ENCODE results near the gene DLG3.

Gene DLG3

GRCh38 chrX:70525733-70526132, 81.1 kb downstream of the DLG3 start:
- no peaks in the 10 kb centered on the region for H3K4me1 ChIP-seq (ENCODE audit: control insufficient read depth, insufficient read depth, low read depth, low read length)
- H3K36me3 ChIP-seq (ENCODE audit: control insufficient read depth in 1 of 2, insufficient read depth in 2 of 2, low read depth in 1 of 2, low read length in 2 of 2) = no peaks in the 10 kb centered on the region
- no peak overlapping the region for H3K18ac ChIP-seq (ENCODE audit: low read depth in 1 of 2, low read length in 2 of 2)
- no peak overlapping the region for H2BK12ac ChIP-seq (ENCODE audit: low read length in 2 of 2)
- no peak overlapping the region for H2AK5ac ChIP-seq (ENCODE audit: low read length, severe bottlenecking)
- H3K4me2 ChIP-seq (ENCODE audit: low read length, poor library complexity, severe bottlenecking) = no peak overlapping the region
- H3K4me3 ChIP-seq (ENCODE audit: insufficient read depth in 1 of 2, low read depth in 1 of 2, low read length in 2 of 2) = no peak overlapping the region
- no peaks in the 10 kb centered on the region for H3K79me1 ChIP-seq (replicated peaks; ENCODE audit: low read length, poor library complexity, severe bottlenecking)
- no peak overlapping the region for H3K9ac ChIP-seq (ENCODE audit: low read length)
- no peak overlapping the region for H3K27ac ChIP-seq (ENCODE audit: low read length, poor library complexity, severe bottlenecking)
- H2BK5ac ChIP-seq (ENCODE audit: low read depth, low read length, poor library complexity, severe bottlenecking) = no peak overlapping the region
- no peak overlapping the region for H3K4ac ChIP-seq (ENCODE audit: low read depth in 1 of 2, low read length in 2 of 2)
- no peak overlapping the region for H3K14ac ChIP-seq (ENCODE audit: low read length in 2 of 2)
- no peak overlapping the region for H4K91ac ChIP-seq (ENCODE audit: low read length)
- DNase-seq = no peak
- H3K23ac ChIP-seq (ENCODE audit: low read length in 2 of 2) = no peak overlapping the region
- H2BK15ac ChIP-seq (ENCODE audit: low read depth, poor library complexity, severe bottlenecking) = no peak overlapping the region
- H2AFZ ChIP-seq (ENCODE audit: low read depth, low read length) = no peak overlapping the region
- no peak overlapping the region for H4K8ac ChIP-seq (ENCODE audit: low read length)
- 87% methylated on average over 8 of the region's 8 CpGs for WGBS
- peaks cover 11 to 53% of the 10 kb centered on the region in 2 experiments for H3K27me3 ChIP-seq (ENCODE audit: control insufficient read depth in 1 of 2, insufficient read depth in 1 of 2, low read length in 2 of 2)
- H3K9me3 ChIP-seq (ENCODE audit: control insufficient read depth, low read length) = no peaks in the 10 kb centered on the region
- H2BK120ac ChIP-seq (ENCODE audit: low read depth, low read length) = no peak overlapping the region

DNA sequence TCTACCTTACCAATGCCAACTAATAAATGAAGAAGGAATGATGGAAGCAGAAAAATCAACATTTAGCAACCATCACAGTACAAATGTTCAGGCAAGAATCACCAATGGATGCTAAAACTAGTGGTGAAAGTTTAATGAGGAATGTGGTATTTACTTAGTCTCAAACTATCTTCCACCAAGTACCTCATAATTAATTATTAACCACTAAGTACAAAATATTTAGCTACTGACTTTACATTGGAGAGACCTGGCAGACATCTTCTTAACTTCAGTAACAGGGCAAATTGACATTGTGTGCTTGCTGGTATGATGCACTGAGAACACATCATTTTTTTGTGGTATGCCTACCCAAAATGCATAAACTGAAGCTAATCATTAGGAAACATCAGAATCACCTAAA, 82.4 kb downstream of the DLG3 start:
- Histone ChIP-seq H2BK120ac (ENCODE audit: low read depth, low read length) (no peak overlapping the region), H2AK5ac (ENCODE audit: low read length, severe bottlenecking) (no peak overlapping the region), H4K91ac (ENCODE audit: low read length) (no peak overlapping the region), H3K4me3 (ENCODE audit: insufficient read depth in 1 of 2, low read depth in 1 of 2, low read length in 2 of 2) (no peak overlapping the region), H2BK15ac (ENCODE audit: low read depth, poor library complexity, severe bottlenecking) (no peak overlapping the region), H4K8ac (ENCODE audit: low read length) (no peak overlapping the region), H3K9ac (ENCODE audit: low read length) (no peak overlapping the region), H3K4me1 (ENCODE audit: control insufficient read depth, insufficient read depth, low read depth, low read length) (no peaks in the 10 kb centered on the region), H3K4me2 (ENCODE audit: low read length, poor library complexity, severe bottlenecking) (no peak overlapping the region), H2AFZ (ENCODE audit: low read depth, low read length) (no peak overlapping the region), H3K27ac (ENCODE audit: low read length, poor library complexity, severe bottlenecking) (no peak overlapping the region), H3K4ac (ENCODE audit: low read depth in 1 of 2, low read length in 2 of 2) (no peak overlapping the region), H3K9me3 (ENCODE audit: control insufficient read depth, low read length) (no peaks in the 10 kb centered on the region), H2BK12ac (ENCODE audit: low read length in 2 of 2) (no peak overlapping the region), H3K14ac (ENCODE audit: low read length in 2 of 2) (no peak overlapping the region), H3K18ac (ENCODE audit: low read depth in 1 of 2, low read length in 2 of 2) (no peak overlapping the region), H3K79me1 (replicated peaks; ENCODE audit: low read length, poor library complexity, severe bottlenecking) (no peaks in the 10 kb centered on the region), H3K36me3 (ENCODE audit: control insufficient read depth in 1 of 2, insufficient read depth in 2 of 2, low read depth in 1 of 2, low read length in 2 of 2) (no peaks in the 10 kb centered on the region), H3K27me3 (ENCODE audit: control insufficient read depth in 1 of 2, insufficient read depth in 1 of 2, low read length in 2 of 2) (peaks cover 11 to 65% of the 10 kb centered on the region in 2 experiments), H2BK5ac (ENCODE audit: low read depth, low read length, poor library complexity, severe bottlenecking) (no peak overlapping the region), H3K23ac (ENCODE audit: low read length in 2 of 2) (no peak overlapping the region)
- no peak for DNase-seq

- Histone ChIP-seq H3K79me1 (replicated peaks; ENCODE audit: low read length, poor library complexity, severe bottlenecking) (no peaks in the 10 kb centered on the region), H3K4me3 (ENCODE audit: insufficient read depth in 1 of 2, low read depth in 1 of 2, low read length in 2 of 2) (no peak overlapping the region), H3K4me1 (ENCODE audit: control insufficient read depth, insufficient read depth, low read depth, low read length) (no peaks in the 10 kb centered on the region), H3K9me3 (ENCODE audit: control insufficient read depth, low read length) (no peaks in the 10 kb centered on the region), H3K9ac (ENCODE audit: low read length) (no peak overlapping the region), H2BK5ac (ENCODE audit: low read depth, low read length, poor library complexity, severe bottlenecking) (no peak overlapping the region), H2BK15ac (ENCODE audit: low read depth, poor library complexity, severe bottlenecking) (no peak overlapping the region), H4K91ac (ENCODE audit: low read length) (no peak overlapping the region), H2AK5ac (ENCODE audit: low read length, severe bottlenecking) (no peak overlapping the region), H2AFZ (ENCODE audit: low read depth, low read length) (no peak overlapping the region), H3K18ac (ENCODE audit: low read depth in 1 of 2, low read length in 2 of 2) (no peak overlapping the region), H3K4ac (ENCODE audit: low read depth in 1 of 2, low read length in 2 of 2) (no peak overlapping the region), H3K27ac (ENCODE audit: low read length, poor library complexity, severe bottlenecking) (no peak overlapping the region), H4K8ac (ENCODE audit: low read length) (no peak overlapping the region), H2BK120ac (ENCODE audit: low read depth, low read length) (no peak overlapping the region), H3K23ac (ENCODE audit: low read length in 2 of 2) (no peak overlapping the region), H3K36me3 (ENCODE audit: control insufficient read depth in 1 of 2, insufficient read depth in 2 of 2, low read depth in 1 of 2, low read length in 2 of 2) (no peaks in the 10 kb centered on the region), H3K4me2 (ENCODE audit: low read length, poor library complexity, severe bottlenecking) (no peak overlapping the region), H2BK12ac (ENCODE audit: low read length in 2 of 2) (no peak overlapping the region), H3K14ac (ENCODE audit: low read length in 2 of 2) (no peak overlapping the region), H3K27me3 (ENCODE audit: control insufficient read depth in 1 of 2, insufficient read depth in 1 of 2, low read length in 2 of 2) (peaks cover 11 to 63% of the 10 kb centered on the region in 2 experiments)
- 65% methylated on average over 3 of the region's 3 CpGs for WGBS
- DNase-seq = no peak
Observed at GRCh38 chrX:70527610-70528345, 83.1 kb downstream of the DLG3 start.

GRCh38 chrX:70535198-70535597, 90.6 kb downstream of the DLG3 start:
- no peak overlapping the region for H3K4me3 ChIP-seq (ENCODE audit: insufficient read depth in 1 of 2, low read depth in 1 of 2, low read length in 2 of 2)
- H4K91ac ChIP-seq (ENCODE audit: low read length) = no peak overlapping the region
- H3K27me3 ChIP-seq (ENCODE audit: control insufficient read depth in 1 of 2, insufficient read depth in 1 of 2, low read length in 2 of 2) = peaks cover 0 to 53% of the 10 kb centered on the region in 2 experiments
- H3K9me3 ChIP-seq (ENCODE audit: control insufficient read depth, low read length) = no peaks in the 10 kb centered on the region
- no peak overlapping the region for H3K18ac ChIP-seq (ENCODE audit: low read depth in 1 of 2, low read length in 2 of 2)
- H2AK5ac ChIP-seq (ENCODE audit: low read length, severe bottlenecking) = no peak overlapping the region
- H2BK12ac ChIP-seq (ENCODE audit: low read length in 2 of 2) = no peak overlapping the region
- no peak overlapping the region for H2BK15ac ChIP-seq (ENCODE audit: low read depth, poor library complexity, severe bottlenecking)
- H3K4me1 ChIP-seq (ENCODE audit: control insufficient read depth, insufficient read depth, low read depth, low read length) = no peaks in the 10 kb centered on the region
- H3K4ac ChIP-seq (ENCODE audit: low read depth in 1 of 2, low read length in 2 of 2) = no peak overlapping the region
- no peaks in the 10 kb centered on the region for H3K36me3 ChIP-seq (ENCODE audit: control insufficient read depth in 1 of 2, insufficient read depth in 2 of 2, low read depth in 1 of 2, low read length in 2 of 2)
- H3K23ac ChIP-seq (ENCODE audit: low read length in 2 of 2) = no peak overlapping the region
- H3K4me2 ChIP-seq (ENCODE audit: low read length, poor library complexity, severe bottlenecking) = no peak overlapping the region
- no peak overlapping the region for H2AFZ ChIP-seq (ENCODE audit: low read depth, low read length)
- H3K14ac ChIP-seq (ENCODE audit: low read length in 2 of 2) = no peak overlapping the region
- no peak overlapping the region for H3K27ac ChIP-seq (ENCODE audit: low read length, poor library complexity, severe bottlenecking)
- H2BK120ac ChIP-seq (ENCODE audit: low read depth, low read length) = no peak overlapping the region
- no peak overlapping the region for H3K9ac ChIP-seq (ENCODE audit: low read length)
- no peak overlapping the region for H4K8ac ChIP-seq (ENCODE audit: low read length)
- no CpG with 5 or more reads among the region's 1 CpG for WGBS
- DNase-seq = no peak
- H3K79me1 ChIP-seq (replicated peaks; ENCODE audit: low read length, poor library complexity, severe bottlenecking) = no peaks in the 10 kb centered on the region
- H2BK5ac ChIP-seq (ENCODE audit: low read depth, low read length, poor library complexity, severe bottlenecking) = no peak overlapping the region

All from mesenchymal stem cell (in vitro differentiated cells and primary cell).